Urothelium cell line (cell line): ENCODE measurements around the gene MORF4L2.
A peak's percentile ranks its signal among the peaks of the same experiment; 100 is the strongest.

Experiments
- DNase-seq: peaks from one replicate; pipeline ENCODE4 v3.0.0; 2011; ENCODE audit warnings: low spot score, mixed read lengths
- FAIRE-seq: peaks from 2 replicates; lab custom pipeline; 2011; peaks lifted over from hg19 to GRCh38; lab: Jason Lieb, UNC

Gene MORF4L2

GRCh38 chrX:103637604-103638338 is 48.7 kb downstream of the MORF4L2 start:
- DNase-seq (no peak), FAIRE-seq (no peak)

GRCh38 chrX:103635436-103635835 is 51.1 kb downstream of the MORF4L2 start:
- FAIRE-seq: no peak
- DNase-seq: no peak

- no peak for DNase-seq
Measured at GRCh38 chrX:103631145-103631544, 55.4 kb downstream of the MORF4L2 start.

DNA sequence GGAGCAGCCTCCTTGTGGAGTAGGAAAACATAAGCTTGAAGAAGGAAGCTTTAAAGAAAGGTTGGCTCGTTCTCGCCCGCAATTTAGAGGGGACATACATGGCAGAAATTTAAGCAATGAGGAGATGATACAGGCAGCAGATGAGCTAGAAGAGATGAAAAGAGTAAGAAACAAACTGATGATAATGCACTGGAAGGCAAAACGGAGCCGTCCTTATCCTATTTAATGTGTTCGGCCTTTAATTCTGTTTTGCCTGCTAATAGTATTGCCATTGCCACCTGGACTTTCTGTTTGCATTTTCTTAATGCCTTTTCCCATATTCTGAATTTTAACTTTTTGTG is 56.4 kb downstream of the MORF4L2 start:
- no peak for FAIRE-seq

More at GRCh38 chrX:103631145-103631544, 55.4 kb downstream of the MORF4L2 start:
- FAIRE-seq: no peak

DNA sequence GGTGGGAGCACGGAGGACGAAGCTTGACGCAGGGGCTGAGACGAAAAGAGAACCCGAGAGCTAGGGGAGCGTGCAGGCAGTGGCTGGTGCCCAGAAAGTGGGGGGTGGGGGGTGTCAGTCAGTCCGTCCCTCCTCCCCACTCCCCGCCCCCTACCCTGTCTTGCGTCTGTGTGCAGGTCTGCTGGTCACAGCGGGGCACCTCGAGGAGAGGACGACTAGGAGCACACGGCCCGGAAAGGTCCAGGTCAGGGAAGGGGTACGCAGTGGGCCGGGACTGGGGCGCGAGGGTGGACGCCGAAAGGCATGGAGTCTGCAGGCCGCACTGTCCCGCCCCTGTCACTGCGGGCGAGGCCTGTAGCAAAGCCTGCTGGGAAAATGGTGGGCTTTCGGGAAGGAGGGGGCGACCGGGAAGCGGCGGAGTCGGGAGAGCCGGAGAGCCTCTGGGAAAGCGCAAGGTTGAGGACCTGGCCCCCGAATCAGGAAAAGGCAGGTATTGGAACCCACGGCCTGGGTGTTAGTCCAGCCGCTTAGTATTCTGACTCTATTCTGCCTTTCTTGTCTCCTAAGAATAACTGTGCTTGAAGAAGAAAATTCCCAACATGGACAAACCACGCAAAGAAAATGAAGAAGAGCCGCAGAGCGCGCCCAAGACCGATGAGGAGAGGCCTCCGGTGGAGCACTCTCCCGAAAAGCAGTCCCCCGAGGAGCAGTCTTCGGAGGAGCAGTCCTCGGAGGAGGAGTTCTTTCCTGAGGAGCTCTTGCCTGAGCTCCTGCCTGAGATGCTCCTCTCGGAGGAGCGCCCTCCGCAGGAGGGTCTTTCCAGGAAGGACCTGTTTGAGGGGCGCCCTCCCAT is 57.0 kb downstream of the MORF4L2 start:
- peak; percentile 47 for DNase-seq

More for the DNA sequence above, 56.4 kb downstream of the MORF4L2 start:
- no peak for DNase-seq

DNA sequence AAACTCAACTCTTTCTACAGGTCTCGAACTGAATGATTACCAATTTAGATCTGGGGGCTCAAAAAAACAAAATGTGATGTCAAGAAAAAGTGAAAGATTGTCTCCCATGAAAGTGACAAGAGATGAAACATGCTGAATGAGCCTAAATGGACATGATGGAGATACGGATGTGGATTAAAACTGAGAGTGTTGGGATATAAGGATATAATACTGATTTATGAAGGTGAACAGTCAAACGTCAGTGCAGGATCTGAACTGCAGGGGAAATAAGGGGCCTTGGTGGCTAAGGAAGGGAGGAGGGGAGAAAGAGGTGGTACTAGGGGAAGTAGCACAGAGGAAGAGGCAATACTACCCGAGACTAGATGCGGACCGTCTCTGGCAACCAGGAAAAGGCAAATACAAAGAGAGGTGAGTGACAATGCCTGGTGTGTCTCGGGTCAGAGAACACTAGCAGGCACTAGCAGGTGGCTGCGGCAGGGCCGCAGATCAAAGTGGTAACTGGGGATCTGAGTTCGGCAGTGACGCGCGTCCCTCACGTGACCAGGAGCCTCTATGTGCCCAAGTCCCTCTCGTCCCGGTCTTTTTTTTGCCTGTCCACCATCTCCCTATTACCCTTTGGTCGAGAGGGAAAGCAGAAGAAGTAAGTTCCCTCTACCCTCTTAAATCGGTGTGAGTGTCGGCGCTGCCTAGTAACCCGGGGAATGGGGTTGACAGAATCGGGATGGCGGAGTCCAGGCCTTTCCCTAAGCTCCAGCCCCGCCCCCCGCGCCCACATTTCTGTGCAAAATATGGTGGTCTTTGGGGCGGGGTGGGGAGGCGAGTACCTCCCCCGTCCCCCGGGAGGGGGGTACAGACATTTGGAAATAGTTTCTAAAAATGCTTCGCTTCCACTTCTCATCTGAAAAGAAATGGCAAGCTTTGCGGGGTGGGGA is 57.8 kb downstream of the MORF4L2 start, which contains the start of gene TCEAL1:
Gene TCEAL1 (plus strand): TSS at position 590 of the 932 bp plus-strand sequence. CDS start 942 bp downstream, outside the sequence.
- no peak for FAIRE-seq
- DNase-seq: no peak

More for the DNA sequence above, 57.0 kb downstream of the MORF4L2 start:
- FAIRE-seq: no peak

DNA sequence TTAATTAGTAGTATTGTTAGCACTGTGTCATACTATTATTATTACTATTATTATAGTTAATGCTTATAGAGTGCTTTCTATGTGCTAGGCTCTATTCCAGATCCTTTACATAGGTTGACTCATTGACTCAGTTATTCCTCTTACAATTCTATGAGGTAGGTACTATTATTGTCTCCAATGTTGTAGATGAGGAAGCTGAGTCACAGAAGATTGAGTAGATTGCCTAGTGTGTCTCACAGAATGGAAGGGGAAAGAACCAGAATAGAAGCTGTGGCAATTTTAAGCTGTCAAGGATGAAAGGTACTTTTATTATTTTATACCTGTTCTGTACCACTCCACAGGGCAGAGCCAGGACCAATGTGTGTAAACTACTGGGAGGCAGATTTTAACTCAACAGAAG is 59.6 kb downstream of the MORF4L2 start:
- FAIRE-seq (no peak), DNase-seq (no peak)
